Measurements from ENCODE around the gene RETREG3.
"Not testable (repeated sequence)": the region's sequence is repeated elsewhere in the genome, so short reads cannot be mapped to it uniquely, and the experiment has no call there.

Gene RETREG3

GRCh38 chr17:42629411-42630009, 20.3 kb upstream of the RETREG3 start:
- TF ChIP-seq POLR2A (IDR thresholded peaks at IDR 0.05; ENCODE audit: low read depth, low read length) (no peak), TAF1 (IDR thresholded peaks at IDR 0.05; ENCODE audit: borderline replicate concordance, low read depth, low read length) (no peak), POLR2AphosphoS5 (IDR thresholded peaks at IDR 0.05; ENCODE audit: low read depth, low read length) (no peak)
- DNase-seq (ENCODE audit: insufficient read length) (no peak), FAIRE-seq (no peak)

GRCh38 chr17:42627032-42627764, 18.0 kb upstream of the RETREG3 start:
- not testable (repeated sequence) for DNase-seq (ENCODE audit: insufficient read length); FAIRE-seq

- DNase-seq (ENCODE audit: insufficient read length) (no peak), FAIRE-seq (no peak)
- no peak for TF ChIP-seq TAF1 (IDR thresholded peaks at IDR 0.05; ENCODE audit: borderline replicate concordance, low read depth, low read length)
- no peak for TF ChIP-seq POLR2AphosphoS5 (IDR thresholded peaks at IDR 0.05; ENCODE audit: low read depth, low read length)
- no peak for TF ChIP-seq POLR2A (IDR thresholded peaks at IDR 0.05; ENCODE audit: low read depth, low read length)
Measured at GRCh38 chr17:42623732-42624596, 14.8 kb upstream of the RETREG3 start.

GRCh38 chr17:42623271-42623670, 14.1 kb upstream of the RETREG3 start:
- no peak for FAIRE-seq
- TF ChIP-seq POLR2AphosphoS5 (IDR thresholded peaks at IDR 0.05; ENCODE audit: low read depth, low read length) (no peak), POLR2A (IDR thresholded peaks at IDR 0.05; ENCODE audit: low read depth, low read length) (no peak), TAF1 (IDR thresholded peaks at IDR 0.05; ENCODE audit: borderline replicate concordance, low read depth, low read length) (no peak)

GRCh38 chr17:42621987-42622386, 12.8 kb upstream of the RETREG3 start:
- FAIRE-seq; DNase-seq (ENCODE audit: insufficient read length): not testable (repeated sequence)

More at GRCh38 chr17:42623271-42623670, 14.1 kb upstream of the RETREG3 start:
- no peak for DNase-seq (ENCODE audit: insufficient read length)

GRCh38 chr17:42618442-42619150, 9.4 kb upstream of the RETREG3 start:
- TF ChIP-seq POLR2A (IDR thresholded peaks at IDR 0.05; ENCODE audit: low read depth, low read length), result no peak
- no peak for TF ChIP-seq TAF1 (IDR thresholded peaks at IDR 0.05; ENCODE audit: borderline replicate concordance, low read depth, low read length)
- no peak for TF ChIP-seq POLR2AphosphoS5 (IDR thresholded peaks at IDR 0.05; ENCODE audit: low read depth, low read length)
- DNase-seq (ENCODE audit: insufficient read length) (peak; percentile 68), FAIRE-seq (peak; percentile 91)

- DNase-seq (ENCODE audit: insufficient read length) (peak; percentile 29), FAIRE-seq (peak; percentile 77)
- TF ChIP-seq POLR2AphosphoS5 (IDR thresholded peaks at IDR 0.05; ENCODE audit: low read depth, low read length) (no peak), POLR2A (IDR thresholded peaks at IDR 0.05; ENCODE audit: low read depth, low read length) (no peak; the same call in 1 of the 2 replicates)
Measured at GRCh38 chr17:42617956-42618431, 8.8 kb upstream of the RETREG3 start.

GRCh38 chr17:42613699-42614295, 4.6 kb upstream of the RETREG3 start:
- FAIRE-seq (no peak), DNase-seq (ENCODE audit: insufficient read length) (no peak)
- TF ChIP-seq POLR2AphosphoS5 (IDR thresholded peaks at IDR 0.05; ENCODE audit: low read depth, low read length) (no peak), POLR2A (IDR thresholded peaks at IDR 0.05; ENCODE audit: low read depth, low read length) (no peak), TAF1 (IDR thresholded peaks at IDR 0.05; ENCODE audit: borderline replicate concordance, low read depth, low read length) (no peak)

- peak; percentile 30 for FAIRE-seq
- no peak for TF ChIP-seq TAF1 (IDR thresholded peaks at IDR 0.05; ENCODE audit: borderline replicate concordance, low read depth, low read length)
- no peak for TF ChIP-seq POLR2A (IDR thresholded peaks at IDR 0.05; ENCODE audit: low read depth, low read length)
- no peak for TF ChIP-seq POLR2AphosphoS5 (IDR thresholded peaks at IDR 0.05; ENCODE audit: low read depth, low read length)
- DNase-seq (ENCODE audit: insufficient read length), result no peak
Measured at GRCh38 chr17:42612013-42612412, 2.8 kb upstream of the RETREG3 start.

- not testable (repeated sequence) for DNase-seq (ENCODE audit: insufficient read length)
- FAIRE-seq, result peak; percentile 81
Measured at GRCh38 chr17:42609814-42610801, 934 bp upstream of the RETREG3 start.
